Kidney epithelial cell (primary cell): Measurements from ENCODE around the gene PSMB2. TPM values are rescaled to one million over a fixed set of nuclear protein-coding genes. Genes with fewer than 3 reads are reported as not detected.

Experiments
- DNase-seq: peaks from one replicate; pipeline ENCODE4 v3.0.0-alpha.2; 2010; ENCODE audit warnings: low read depth
- H3K27me3 ChIP-seq: 2 replicates; pipeline ENCODE4 v1.6.0; 2011; ENCODE audit warnings: low read length; ENCODE audit not compliant: control insufficient read depth, insufficient read depth
- H3K36me3 ChIP-seq: 2 replicates; pipeline ENCODE4 v1.5.1; 2011; ENCODE audit warnings: low read length; ENCODE audit not compliant: control insufficient read depth, insufficient read depth
- H3K4me3 ChIP-seq: 2 replicates; pipeline ENCODE4 v1.5.1; 2011; ENCODE audit warnings: low read depth, mild to moderate bottlenecking, control low read depth, low read length
- total RNA-seq: library from RNA; depleted of rRNA; stranded (reverse); fragments of >200 nt; gene quantifications from 2 replicates; pipeline ENCODE4 v1.2.3, GENCODE V29; 2015
- TF ChIP-seq, protein P1 (sequence below): IDR thresholded peaks from 2 replicates; pipeline ENCODE4 v1.5.1; 2011; ENCODE audit warnings: mild to moderate bottlenecking, moderate library complexity, low read length, control low read depth, inconsistent platforms; ENCODE audit not compliant: insufficient read depth, poor library complexity, severe bottlenecking

Gene PSMB2
- total RNA-seq, 1 donor from 2014 or later: 75.4 TPM

DNA sequence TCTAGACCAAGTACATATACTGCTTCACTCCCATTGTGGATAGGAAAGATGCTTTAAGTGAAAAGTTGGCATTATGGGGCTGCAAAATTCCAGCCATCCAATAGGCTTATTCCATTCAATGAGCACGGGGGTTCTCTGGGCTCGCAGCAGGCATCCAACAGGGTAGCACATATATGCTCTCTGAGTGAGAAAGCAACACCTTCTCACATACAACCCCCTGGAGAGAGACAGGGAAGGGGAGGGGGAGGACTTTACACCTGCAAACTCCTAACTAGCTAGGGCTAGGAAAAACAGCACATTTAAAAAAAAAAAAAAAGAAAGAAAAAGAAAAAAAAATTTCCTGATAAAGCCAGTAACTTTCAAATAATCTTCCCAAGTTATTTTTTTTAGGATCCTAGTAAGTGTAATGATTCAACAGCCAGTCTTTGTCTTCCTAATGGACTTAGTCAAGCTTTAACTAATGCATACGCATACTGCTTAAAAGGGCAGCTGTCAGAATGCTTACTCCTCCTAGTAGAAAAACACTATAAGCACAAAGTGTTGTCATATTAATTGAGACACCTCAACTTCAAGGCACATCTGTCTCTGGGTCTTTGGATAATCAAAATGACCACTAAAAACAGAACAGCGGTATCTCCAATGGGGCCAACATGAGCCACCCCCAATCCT lies 18.7 kb downstream of the PSMB2 start:
- no peak for DNase-seq
- TF ChIP-seq, protein P1, sequence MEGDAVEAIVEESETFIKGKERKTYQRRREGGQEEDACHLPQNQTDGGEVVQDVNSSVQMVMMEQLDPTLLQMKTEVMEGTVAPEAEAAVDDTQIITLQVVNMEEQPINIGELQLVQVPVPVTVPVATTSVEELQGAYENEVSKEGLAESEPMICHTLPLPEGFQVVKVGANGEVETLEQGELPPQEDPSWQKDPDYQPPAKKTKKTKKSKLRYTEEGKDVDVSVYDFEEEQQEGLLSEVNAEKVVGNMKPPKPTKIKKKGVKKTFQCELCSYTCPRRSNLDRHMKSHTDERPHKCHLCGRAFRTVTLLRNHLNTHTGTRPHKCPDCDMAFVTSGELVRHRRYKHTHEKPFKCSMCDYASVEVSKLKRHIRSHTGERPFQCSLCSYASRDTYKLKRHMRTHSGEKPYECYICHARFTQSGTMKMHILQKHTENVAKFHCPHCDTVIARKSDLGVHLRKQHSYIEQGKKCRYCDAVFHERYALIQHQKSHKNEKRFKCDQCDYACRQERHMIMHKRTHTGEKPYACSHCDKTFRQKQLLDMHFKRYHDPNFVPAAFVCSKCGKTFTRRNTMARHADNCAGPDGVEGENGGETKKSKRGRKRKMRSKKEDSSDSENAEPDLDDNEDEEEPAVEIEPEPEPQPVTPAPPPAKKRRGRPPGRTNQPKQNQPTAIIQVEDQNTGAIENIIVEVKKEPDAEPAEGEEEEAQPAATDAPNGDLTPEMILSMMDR: no peak
- Histone ChIP-seq H3K4me3 (no peak overlapping the region), H3K36me3 (no peaks in the 10 kb centered on the region), H3K27me3 (no peaks in the 10 kb centered on the region)

DNA sequence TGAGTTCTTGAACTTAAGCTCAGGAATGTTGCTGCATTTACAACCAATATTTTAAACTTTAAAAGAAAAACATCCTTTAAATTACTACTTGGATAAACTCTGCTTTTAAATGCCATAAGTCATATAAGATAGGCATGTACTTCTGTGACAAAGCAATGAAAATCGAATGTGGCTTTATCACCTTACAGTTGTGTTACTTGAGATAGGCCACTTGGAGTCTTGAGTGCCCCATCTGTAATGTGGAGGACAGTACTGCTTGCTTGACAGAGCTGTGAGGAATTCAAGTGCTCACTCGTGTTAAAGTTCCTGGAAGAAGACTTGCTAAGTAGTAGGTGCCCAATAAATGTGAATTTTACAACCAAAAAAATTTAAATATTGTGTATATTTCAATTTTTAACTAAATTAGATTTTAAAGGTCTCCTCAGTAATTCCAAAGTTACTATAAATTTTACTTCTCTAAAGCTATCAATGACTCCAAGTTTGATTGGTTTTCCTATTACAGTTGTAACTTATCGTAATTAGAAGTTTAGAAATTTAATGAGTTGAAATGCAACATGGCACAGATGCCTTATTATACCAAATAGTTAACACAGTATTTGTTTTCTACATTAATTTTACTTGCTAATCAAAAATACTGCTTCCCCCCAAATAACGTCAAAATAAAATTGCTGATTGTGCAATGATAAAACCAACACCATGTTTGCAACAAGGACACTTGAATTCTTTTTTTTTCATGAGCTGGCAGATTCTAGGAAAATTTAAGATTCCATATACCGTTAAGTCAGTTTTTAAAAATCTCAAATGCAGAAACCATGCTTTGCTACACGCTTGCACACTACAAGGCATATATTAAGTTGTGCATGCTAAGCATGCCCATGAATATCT lies 21.8 kb downstream of the PSMB2 start:
- no peaks in the 10 kb centered on the region for H3K36me3 ChIP-seq
- no peak for DNase-seq
- TF ChIP-seq, protein P1: no peak
- no peak overlapping the region for H3K4me3 ChIP-seq
- no peaks in the 10 kb centered on the region for H3K27me3 ChIP-seq

DNA sequence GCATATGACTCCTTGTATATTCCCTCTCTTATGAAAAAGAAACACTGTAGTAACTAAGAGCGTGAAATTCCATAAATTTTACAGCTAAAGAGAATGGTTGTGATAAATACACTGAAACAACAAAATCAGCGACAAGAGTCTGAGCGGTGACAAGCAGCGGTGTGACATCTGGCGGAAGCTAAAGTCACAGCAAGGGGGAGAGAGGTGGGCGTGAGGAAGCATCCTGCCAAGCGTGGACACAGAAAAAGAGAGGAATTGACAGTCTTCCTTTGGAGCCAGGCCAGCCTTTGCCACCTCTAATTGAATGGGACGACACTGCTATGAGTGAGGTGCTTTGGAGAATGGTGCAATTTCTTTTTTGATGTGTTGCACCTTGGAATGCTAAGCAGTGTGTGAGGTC lies 25.9 kb downstream of the PSMB2 start:
- no peak overlapping the region for H3K4me3 ChIP-seq
- DNase-seq: no peak
- TF ChIP-seq, protein P1: no peak
- H3K27me3 ChIP-seq: no peaks in the 10 kb centered on the region
- no peaks in the 10 kb centered on the region for H3K36me3 ChIP-seq

DNA sequence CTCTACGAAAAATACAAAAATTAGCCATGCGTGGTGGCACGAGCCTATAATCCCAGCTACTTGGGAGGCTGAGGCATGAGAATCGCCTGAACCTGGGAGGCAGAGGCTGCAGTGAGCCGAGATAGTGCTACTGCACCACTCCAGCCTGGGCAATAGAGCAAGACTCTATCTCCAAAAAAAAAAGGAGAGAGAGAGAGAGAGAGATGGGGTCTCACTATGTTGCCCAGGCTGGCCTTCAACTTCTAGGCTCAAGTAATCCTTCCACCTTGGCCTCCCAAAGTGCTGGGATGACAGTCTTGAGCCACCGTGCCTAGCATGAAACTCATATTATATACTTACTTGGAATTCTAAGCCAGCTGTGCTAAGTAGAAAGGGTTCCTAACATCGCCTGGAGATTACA lies 29.7 kb downstream of the PSMB2 start:
- no peaks in the 10 kb centered on the region for H3K36me3 ChIP-seq
- H3K4me3 ChIP-seq: no peak overlapping the region
- DNase-seq: no peak
- H3K27me3 ChIP-seq: no peaks in the 10 kb centered on the region
- TF ChIP-seq, protein P1: no peak

DNA sequence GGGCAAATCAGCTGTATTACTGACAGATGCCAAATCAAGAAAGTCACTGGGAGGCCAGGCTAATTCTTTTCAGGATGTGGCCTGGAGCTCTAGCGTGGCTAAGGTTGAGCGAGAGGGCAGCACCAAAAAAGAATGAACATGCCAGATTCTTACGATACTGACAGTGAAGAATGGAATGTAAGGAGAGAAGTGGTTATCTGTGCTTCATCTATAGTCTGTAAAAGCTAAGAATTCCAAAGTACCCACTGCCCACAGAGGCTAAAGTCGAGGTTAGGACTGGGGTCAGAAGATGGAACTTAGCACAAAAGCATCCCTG lies 35.5 kb downstream of the PSMB2 start:
- Histone ChIP-seq H3K36me3 (no peaks in the 10 kb centered on the region), H3K4me3 (no peak overlapping the region), H3K27me3 (no peaks in the 10 kb centered on the region)
- DNase-seq: no peak
- TF ChIP-seq, protein P1: no peak
